ENCODE data around the gene ARHGDIB.

ARHGDIB gene

DNA sequence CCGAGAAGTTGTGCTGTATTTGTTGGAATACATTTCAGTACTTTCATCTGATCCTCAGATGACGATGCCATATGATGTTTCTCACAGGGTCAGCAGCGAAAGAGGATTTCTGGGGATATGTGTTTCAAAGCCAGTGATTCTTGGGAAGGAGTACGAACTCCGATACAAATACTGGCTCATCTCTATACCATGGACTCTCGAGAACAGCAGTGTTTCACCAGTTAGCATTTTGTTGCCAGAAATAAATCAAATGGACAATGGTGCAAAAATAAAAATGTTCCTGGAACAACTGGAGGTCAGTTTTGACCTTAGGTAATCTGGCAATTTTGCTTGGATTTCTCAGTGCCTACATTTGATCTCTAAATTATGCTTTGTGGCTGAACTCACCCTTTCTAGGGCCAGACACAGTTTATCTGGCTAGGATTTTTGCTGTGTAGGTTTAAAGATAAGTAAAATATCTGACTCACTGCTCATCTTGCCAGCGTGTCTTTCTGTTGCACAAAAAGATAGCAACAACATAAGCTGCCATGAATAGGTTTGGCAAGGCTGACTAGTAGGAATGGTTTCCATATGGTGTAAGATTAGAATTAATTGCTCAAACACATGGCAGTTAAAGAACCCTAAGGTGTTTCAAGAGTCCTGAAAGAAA is 64.8 kb downstream of the ARHGDIB start:
- H3K4me3 ChIP-seq (ENCODE audit: insufficient read depth in 1 of 2, low read depth in 1 of 2, low read length in 2 of 2): peak overlapping the region in 1 of 2 experiments; percentile 41
- H3K79me1 ChIP-seq (replicated peaks; ENCODE audit: low read length, poor library complexity, severe bottlenecking): no peaks in the 10 kb centered on the region
- H4K8ac ChIP-seq (ENCODE audit: low read length): no peak overlapping the region
- H3K4me1 ChIP-seq (ENCODE audit: control insufficient read depth, insufficient read depth, low read depth, low read length): no peaks in the 10 kb centered on the region
- no peak overlapping the region for H2BK5ac ChIP-seq (ENCODE audit: low read depth, low read length, poor library complexity, severe bottlenecking)
- H3K4ac ChIP-seq (ENCODE audit: low read depth in 1 of 2, low read length in 2 of 2): no peak overlapping the region
- no peak overlapping the region for H2AK5ac ChIP-seq (ENCODE audit: low read length, severe bottlenecking)
- no peak overlapping the region for H2BK120ac ChIP-seq (ENCODE audit: low read depth, low read length)
- H3K36me3 ChIP-seq (ENCODE audit: control insufficient read depth in 1 of 2, insufficient read depth in 2 of 2, low read depth in 1 of 2, low read length in 2 of 2): no peaks in the 10 kb centered on the region
- WGBS: 91% methylated on average over 7 of the region's 7 CpGs
- H2BK12ac ChIP-seq (ENCODE audit: low read length in 2 of 2): no peak overlapping the region
- H3K23ac ChIP-seq (ENCODE audit: low read length in 2 of 2): no peak overlapping the region
- H3K27me3 ChIP-seq (ENCODE audit: control insufficient read depth in 1 of 2, insufficient read depth in 1 of 2, low read length in 2 of 2): no peaks in the 10 kb centered on the region
- no peak overlapping the region for H2BK15ac ChIP-seq (ENCODE audit: low read depth, poor library complexity, severe bottlenecking)
- H3K27ac ChIP-seq (ENCODE audit: low read length, poor library complexity, severe bottlenecking): no peak overlapping the region
- no peak overlapping the region for H2AFZ ChIP-seq (ENCODE audit: low read depth, low read length)
- no peak overlapping the region for H3K14ac ChIP-seq (ENCODE audit: low read length in 2 of 2)
- H4K91ac ChIP-seq (ENCODE audit: low read length): no peak overlapping the region
- H3K4me2 ChIP-seq (ENCODE audit: low read length, poor library complexity, severe bottlenecking): no peak overlapping the region
- no peak overlapping the region for H3K18ac ChIP-seq (ENCODE audit: low read depth in 1 of 2, low read length in 2 of 2)
- peak; percentile 44 for DNase-seq
- no peaks in the 10 kb centered on the region for H3K9me3 ChIP-seq (ENCODE audit: control insufficient read depth, low read length)
- peak overlapping the region; percentile 69 for H3K9ac ChIP-seq (ENCODE audit: low read length)

DNA sequence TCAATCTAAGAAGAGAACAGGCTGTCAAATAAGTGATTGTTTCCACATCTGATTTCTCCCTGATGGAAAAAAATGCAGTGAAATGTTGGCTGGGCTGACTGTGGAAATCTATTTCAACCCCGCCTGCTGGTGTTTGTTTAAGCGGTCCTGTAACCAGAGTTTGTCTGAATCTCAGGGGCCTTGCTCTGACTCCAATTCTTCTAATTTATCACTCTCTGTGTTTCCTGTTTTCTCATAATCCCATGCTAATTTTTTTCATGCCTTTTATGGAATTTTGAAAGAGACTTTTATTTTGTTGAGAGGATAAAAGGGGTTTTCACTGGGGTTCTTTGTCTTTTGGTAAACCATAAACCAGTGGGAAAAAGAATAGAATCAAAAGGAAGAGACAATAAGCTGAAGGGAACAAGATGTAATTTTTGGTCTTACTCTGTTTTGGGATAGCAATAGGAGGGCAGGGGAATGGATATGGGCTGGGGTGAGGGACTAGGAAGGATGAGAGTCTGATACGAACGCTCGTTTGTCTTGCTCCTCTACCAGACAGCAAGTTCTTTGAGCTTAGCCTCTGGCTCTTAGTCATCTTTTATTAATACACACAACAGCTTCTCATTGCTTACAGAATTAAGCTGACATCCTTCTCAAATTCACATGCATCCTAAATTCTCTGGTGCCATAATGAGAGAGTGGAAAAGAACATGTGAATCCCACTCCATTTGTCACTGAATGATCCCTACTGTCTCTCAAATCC is 67.7 kb downstream of the ARHGDIB start:
- Histone ChIP-seq H3K4me2 (ENCODE audit: low read length, poor library complexity, severe bottlenecking) (no peak overlapping the region), H3K14ac (ENCODE audit: low read length in 2 of 2) (no peak overlapping the region), H2AK5ac (ENCODE audit: low read length, severe bottlenecking) (no peak overlapping the region), H2BK5ac (ENCODE audit: low read depth, low read length, poor library complexity, severe bottlenecking) (no peak overlapping the region), H3K27me3 (ENCODE audit: control insufficient read depth in 1 of 2, insufficient read depth in 1 of 2, low read length in 2 of 2) (no peaks in the 10 kb centered on the region), H3K4me1 (ENCODE audit: control insufficient read depth, insufficient read depth, low read depth, low read length) (no peaks in the 10 kb centered on the region), H2BK15ac (ENCODE audit: low read depth, poor library complexity, severe bottlenecking) (no peak overlapping the region), H3K23ac (ENCODE audit: low read length in 2 of 2) (no peak overlapping the region), H4K8ac (ENCODE audit: low read length) (no peak overlapping the region), H2BK120ac (ENCODE audit: low read depth, low read length) (no peak overlapping the region), H3K18ac (ENCODE audit: low read depth in 1 of 2, low read length in 2 of 2) (no peak overlapping the region), H2BK12ac (ENCODE audit: low read length in 2 of 2) (no peak overlapping the region), H3K4me3 (ENCODE audit: insufficient read depth in 1 of 2, low read depth in 1 of 2, low read length in 2 of 2) (no peak overlapping the region), H3K9ac (ENCODE audit: low read length) (peak overlapping the region; percentile 28), H4K91ac (ENCODE audit: low read length) (no peak overlapping the region), H2AFZ (ENCODE audit: low read depth, low read length) (no peak overlapping the region), H3K9me3 (ENCODE audit: control insufficient read depth, low read length) (no peaks in the 10 kb centered on the region), H3K36me3 (ENCODE audit: control insufficient read depth in 1 of 2, insufficient read depth in 2 of 2, low read depth in 1 of 2, low read length in 2 of 2) (no peaks in the 10 kb centered on the region), H3K79me1 (replicated peaks; ENCODE audit: low read length, poor library complexity, severe bottlenecking) (no peaks in the 10 kb centered on the region), H3K27ac (ENCODE audit: low read length, poor library complexity, severe bottlenecking) (no peak overlapping the region), H3K4ac (ENCODE audit: low read depth in 1 of 2, low read length in 2 of 2) (no peak overlapping the region)
- WGBS: 68% methylated on average over 5 of the region's 5 CpGs
- DNase-seq: no peak

DNA sequence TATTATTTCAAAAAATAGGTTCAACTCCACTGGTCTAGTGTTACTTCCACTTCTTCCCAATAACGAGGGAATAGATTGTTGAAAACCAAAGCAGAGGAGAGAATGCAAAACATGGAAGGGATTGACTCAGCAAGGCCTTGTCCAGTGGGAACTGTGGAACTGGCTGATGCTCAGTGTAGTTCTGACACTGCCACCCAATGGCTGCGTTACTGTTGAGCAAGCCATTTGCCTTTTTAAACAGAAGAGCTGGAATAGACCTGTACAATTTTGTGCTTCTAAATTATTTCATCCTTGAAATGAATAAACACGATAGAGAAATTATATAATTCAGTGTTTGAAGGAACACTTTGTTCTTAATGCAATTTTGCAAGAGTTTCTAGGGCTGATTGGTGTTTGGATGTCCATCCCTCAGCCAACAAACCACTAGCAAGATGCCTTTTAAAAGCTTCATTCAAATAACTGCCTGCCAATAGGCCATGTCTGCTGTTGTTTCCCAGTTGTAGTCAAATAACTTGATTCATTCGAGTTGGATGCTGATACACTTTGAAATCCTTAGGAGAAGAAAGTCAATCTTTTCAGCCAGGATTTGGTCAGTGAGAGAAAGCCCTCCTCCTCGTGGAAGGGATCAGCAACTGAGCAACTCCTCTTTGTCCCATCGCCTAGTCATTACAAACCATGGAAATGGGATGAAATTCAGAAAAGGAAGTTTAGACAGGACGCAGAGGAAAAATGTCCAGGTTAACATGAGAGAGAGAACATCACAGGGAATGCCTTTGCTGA is 68.5 kb downstream of the ARHGDIB start:
- no peak overlapping the region for H3K18ac ChIP-seq (ENCODE audit: low read depth in 1 of 2, low read length in 2 of 2)
- no peaks in the 10 kb centered on the region for H3K36me3 ChIP-seq (ENCODE audit: control insufficient read depth in 1 of 2, insufficient read depth in 2 of 2, low read depth in 1 of 2, low read length in 2 of 2)
- no peak overlapping the region for H3K4me2 ChIP-seq (ENCODE audit: low read length, poor library complexity, severe bottlenecking)
- no peak overlapping the region for H2BK5ac ChIP-seq (ENCODE audit: low read depth, low read length, poor library complexity, severe bottlenecking)
- no peak overlapping the region for H2AK5ac ChIP-seq (ENCODE audit: low read length, severe bottlenecking)
- no peak overlapping the region for H3K4me3 ChIP-seq (ENCODE audit: insufficient read depth in 1 of 2, low read depth in 1 of 2, low read length in 2 of 2)
- H2BK120ac ChIP-seq (ENCODE audit: low read depth, low read length): no peak overlapping the region
- no peak overlapping the region for H4K8ac ChIP-seq (ENCODE audit: low read length)
- H2BK15ac ChIP-seq (ENCODE audit: low read depth, poor library complexity, severe bottlenecking): no peak overlapping the region
- H3K9me3 ChIP-seq (ENCODE audit: control insufficient read depth, low read length): no peaks in the 10 kb centered on the region
- no peaks in the 10 kb centered on the region for H3K79me1 ChIP-seq (replicated peaks; ENCODE audit: low read length, poor library complexity, severe bottlenecking)
- no peak overlapping the region for H3K27ac ChIP-seq (ENCODE audit: low read length, poor library complexity, severe bottlenecking)
- H4K91ac ChIP-seq (ENCODE audit: low read length): no peak overlapping the region
- no peak overlapping the region for H3K23ac ChIP-seq (ENCODE audit: low read length in 2 of 2)
- no peak for DNase-seq
- no peaks in the 10 kb centered on the region for H3K4me1 ChIP-seq (ENCODE audit: control insufficient read depth, insufficient read depth, low read depth, low read length)
- H2BK12ac ChIP-seq (ENCODE audit: low read length in 2 of 2): no peak overlapping the region
- WGBS: 89% methylated on average over 6 of the region's 7 CpGs
- no peak overlapping the region for H2AFZ ChIP-seq (ENCODE audit: low read depth, low read length)
- no peak overlapping the region for H3K4ac ChIP-seq (ENCODE audit: low read depth in 1 of 2, low read length in 2 of 2)
- no peak overlapping the region for H3K14ac ChIP-seq (ENCODE audit: low read length in 2 of 2)
- no peaks in the 10 kb centered on the region for H3K27me3 ChIP-seq (ENCODE audit: control insufficient read depth in 1 of 2, insufficient read depth in 1 of 2, low read length in 2 of 2)
- peak overlapping the region; percentile 28 for H3K9ac ChIP-seq (ENCODE audit: low read length)
